Hepatocyte (in vitro differentiated cells): Measurements from ENCODE around the gene WNT5B. TPM values are rescaled to one million over a fixed set of nuclear protein-coding genes. Genes with fewer than 3 reads are reported as not detected.
"Not testable (repeated sequence)": the region's sequence is repeated elsewhere in the genome, so short reads cannot be mapped to it uniquely, and the experiment has no call there.

Experiments
- DNase-seq: peaks from one replicate; pipeline ENCODE4 v3.0.0-alpha.2; 2016; ENCODE audit warnings: low spot score
- H2AFZ ChIP-seq: fragments of 200-600 bp; sonication (generic); 2 replicates; pipeline ENCODE4 v1.6.0; 2016; ENCODE audit warnings: antibody characterized with exemption, mild to moderate bottlenecking
- H3K27ac ChIP-seq: fragments of 200-600 bp; sonication (generic); 2 replicates; pipeline ENCODE4 v1.5.1; 2016; ENCODE audit warnings: mild to moderate bottlenecking
- H3K27me3 ChIP-seq: fragments of 200-600 bp; sonication (generic); 2 replicates; pipeline ENCODE4 v1.6.1; 2016
- H3K36me3 ChIP-seq: fragments of 200-600 bp; sonication (generic); replicated peaks from 2 replicates; pipeline ENCODE4 v1.5.1; 2016; ENCODE audit warnings: low read depth; ENCODE audit not compliant: insufficient read depth
- H3K4me1 ChIP-seq: fragments of 200-600 bp; sonication (generic); 2 replicates; pipeline ENCODE4 v1.5.1; 2016; ENCODE audit warnings: mild to moderate bottlenecking, moderate library complexity; ENCODE audit not compliant: insufficient read depth
- H3K4me2 ChIP-seq: fragments of 200-600 bp; sonication (generic); 2 replicates; pipeline ENCODE4 v1.6.0; 2016
- H3K4me3 ChIP-seq: fragments of 200-600 bp; sonication (generic); 2 replicates; pipeline ENCODE4 v1.5.1; 2016; ENCODE audit warnings: mild to moderate bottlenecking
- H3K79me2 ChIP-seq: fragments of 200-600 bp; sonication (generic); 2 replicates; pipeline ENCODE4 v1.6.0; 2017; ENCODE audit warnings: mild to moderate bottlenecking
- H3K9me2 ChIP-seq: fragments of 200-600 bp; sonication (generic); replicated peaks from 2 replicates; pipeline ENCODE4 v1.6.0; 2017; ENCODE audit warnings: mild to moderate bottlenecking; ENCODE audit not compliant: insufficient read depth
- H3K9me3 ChIP-seq: fragments of 200-600 bp; sonication (generic); 2 replicates; pipeline ENCODE4 v1.5.1; 2016; ENCODE audit warnings: low read depth, mild to moderate bottlenecking
- H4K20me1 ChIP-seq: fragments of 200-600 bp; sonication (generic); 2 replicates; pipeline ENCODE4 v1.6.0; 2016; ENCODE audit warnings: mild to moderate bottlenecking; ENCODE audit not compliant: insufficient read depth, poor library complexity, severe bottlenecking
- CTCF ChIP-seq: fragments of 200-600 bp; sonication (generic); IDR thresholded peaks from 2 replicates; pipeline ENCODE4 v1.5.1; 2016; ENCODE audit warnings: antibody characterized with exemption, mild to moderate bottlenecking; ENCODE audit not compliant: poor library complexity
- EZH2 ChIP-seq: fragments of 200-600 bp; sonication (generic); IDR thresholded peaks from 2 replicates; pipeline ENCODE4 v1.6.1; 2016; ENCODE audit warnings: antibody characterized with exemption, mild to moderate bottlenecking, borderline replicate concordance
- EZH2phosphoT487 ChIP-seq: fragments of 200-600 bp; sonication (generic); IDR thresholded peaks from one replicate; pipeline ENCODE4 v1.6.1; 2018; ENCODE audit warnings: antibody characterized with exemption, mild to moderate bottlenecking, low read depth, moderate library complexity; ENCODE audit not compliant: unreplicated experiment, severe bottlenecking
- WGBS: methylation state at CpG from one replicate; pipeline ENCODE4 v1.1.6; 2016; ENCODE audit warnings: low lambda C conversion rate; ENCODE audit errors: missing lambda C conversion rate; 5-methylcytosine and 5-hydroxymethylcytosine counted together
- polyA plus RNA-seq: library from polyadenylated mRNA; unstranded; fragments of >200 nt; fragmentation: Nextera tagmentation; extraction: Ambion mirVana; gene quantifications from 2 replicates; pipeline ENCODE4 v1.2.1, GENCODE V29; 2016
- total RNA-seq: library from RNA; depleted of rRNA; stranded (reverse); fragments of >200 nt; gene quantifications from 2 replicates; pipeline ENCODE4 v1.2.3, GENCODE V29; 2014

Gene WNT5B
- total and polyA plus RNA-seq, 2 experiments from 2014 or later = 16.6 to 35.3 TPM

GRCh38 chr12:1598757-1599156, 30.3 kb upstream of the WNT5B start:
- Histone ChIP-seq H4K20me1 (peaks cover under 1% of the 10 kb centered on the region), H3K9me2 (no peaks in the 10 kb centered on the region), H3K4me1 (no peaks in the 10 kb centered on the region), H3K4me2 (no peak overlapping the region), H3K79me2 (peaks cover 5% of the 10 kb centered on the region), H3K27me3 (no peaks in the 10 kb centered on the region), H3K36me3 (no peaks in the 10 kb centered on the region), H3K27ac (no peak overlapping the region), H2AFZ (no peak overlapping the region), H3K9me3 (no peaks in the 10 kb centered on the region), H3K4me3 (no peak overlapping the region)
- 98% methylated on average over 3 of the region's 3 CpGs for WGBS
- no peak for DNase-seq
- TF ChIP-seq EZH2phosphoT487 = no peak
- no peak for TF ChIP-seq EZH2
- TF ChIP-seq CTCF = no peak

DNA sequence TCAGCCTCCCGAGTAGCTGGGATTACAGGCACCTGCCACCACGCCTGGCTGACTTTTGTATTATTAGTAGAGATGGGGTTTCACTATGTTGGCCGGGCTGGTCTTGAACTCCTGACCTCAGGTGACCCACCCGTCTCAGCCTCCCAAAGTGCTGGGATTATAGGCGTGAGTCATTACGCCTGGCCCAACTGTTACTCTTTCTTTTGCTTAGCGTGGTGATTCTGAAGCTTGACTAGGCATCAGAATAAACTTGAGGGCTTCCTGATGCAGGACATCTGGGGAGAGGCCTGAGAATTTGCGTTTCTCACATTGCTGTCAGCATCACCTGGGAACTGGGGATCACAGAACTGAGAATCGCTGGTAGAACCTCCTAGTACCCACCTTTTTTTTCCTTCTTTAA, 26.3 kb upstream of the WNT5B start:
- not testable (repeated sequence) for H3K36me3 ChIP-seq, H3K27ac ChIP-seq, H3K79me2 ChIP-seq, H3K4me2 ChIP-seq, H3K27me3 ChIP-seq, H2AFZ ChIP-seq, H3K9me2 ChIP-seq, H3K9me3 ChIP-seq, H3K4me3 ChIP-seq, DNase-seq, H4K20me1 ChIP-seq
- WGBS = 85% methylated on average over 9 of the region's 9 CpGs
- peaks cover 15% of the 10 kb centered on the region for H3K4me1 ChIP-seq

DNA sequence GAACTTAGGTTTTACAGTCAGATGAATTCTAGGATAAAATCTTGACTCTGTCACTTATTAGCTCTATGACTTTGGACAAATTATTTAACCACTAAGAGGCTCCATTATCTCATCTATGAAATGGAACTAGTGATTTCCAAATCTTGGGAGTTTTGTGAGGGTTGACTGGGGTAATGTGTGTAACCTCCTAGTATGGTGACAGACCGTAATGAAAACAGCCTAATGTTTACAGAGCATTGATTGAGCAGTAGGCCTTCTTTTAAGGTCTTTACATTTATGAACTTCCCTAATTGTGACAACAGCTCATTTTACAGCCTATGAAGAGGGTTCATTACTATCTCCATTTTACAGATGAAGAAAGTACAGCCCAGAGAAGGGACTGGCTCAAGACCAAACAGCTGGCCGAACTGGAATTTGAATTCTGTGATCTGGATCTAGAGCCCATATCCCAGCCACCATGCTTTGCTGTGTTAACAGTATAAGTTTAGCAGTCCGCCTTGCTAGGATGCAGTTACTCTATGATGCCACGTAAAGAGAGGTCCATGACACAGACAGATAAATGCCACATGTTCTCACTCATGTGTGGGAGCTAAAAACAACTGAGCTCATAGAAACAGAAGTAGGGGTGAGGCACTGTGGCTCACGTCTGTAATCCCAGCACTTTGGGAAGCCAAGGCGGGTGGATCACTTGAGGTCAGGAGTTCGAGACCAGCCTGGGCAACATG, 25.6 kb upstream of the WNT5B start:
- no peak for TF ChIP-seq CTCF
- no peak for TF ChIP-seq EZH2phosphoT487
- TF ChIP-seq EZH2 = no peak
- H2AFZ ChIP-seq = no peak overlapping the region
- H3K4me1 ChIP-seq = peaks cover 15% of the 10 kb centered on the region
- no peaks in the 10 kb centered on the region for H3K36me3 ChIP-seq
- no peaks in the 10 kb centered on the region for H3K9me3 ChIP-seq
- H3K27me3 ChIP-seq = no peaks in the 10 kb centered on the region
- no peak overlapping the region for H3K27ac ChIP-seq
- no peak for DNase-seq
- H3K79me2 ChIP-seq = no peaks in the 10 kb centered on the region
- H4K20me1 ChIP-seq = no peaks in the 10 kb centered on the region
- no peaks in the 10 kb centered on the region for H3K9me2 ChIP-seq
- H3K4me2 ChIP-seq = no peak overlapping the region
- no peak overlapping the region for H3K4me3 ChIP-seq
- WGBS = 86% methylated on average over 7 of the region's 7 CpGs

DNA sequence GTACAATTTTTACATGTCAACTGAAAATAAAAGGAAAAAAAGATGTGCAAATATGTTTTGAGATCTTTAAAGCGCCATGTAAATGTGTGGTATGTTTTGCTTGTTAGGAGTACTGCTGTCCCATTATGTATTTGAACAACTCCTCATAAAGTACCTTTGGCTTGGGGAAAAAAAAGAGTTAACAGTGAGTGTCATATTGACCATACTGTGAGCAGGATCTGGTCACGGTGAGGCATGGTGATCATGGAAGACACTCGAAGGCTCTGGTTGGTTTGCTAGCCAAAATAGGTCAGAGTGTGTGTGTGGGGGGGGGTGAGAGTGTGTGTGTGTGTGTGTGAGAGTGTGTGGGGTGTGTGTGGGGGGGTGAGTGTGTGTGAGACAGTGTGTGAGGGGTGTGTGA, 24.6 kb upstream of the WNT5B start:
- Histone ChIP-seq H2AFZ (no peak overlapping the region), H3K27me3 (no peaks in the 10 kb centered on the region), H3K27ac (no peak overlapping the region), H4K20me1 (no peaks in the 10 kb centered on the region), H3K9me2 (no peaks in the 10 kb centered on the region), H3K4me2 (no peak overlapping the region), H3K79me2 (no peaks in the 10 kb centered on the region), H3K36me3 (no peaks in the 10 kb centered on the region), H3K4me1 (peaks cover 15% of the 10 kb centered on the region), H3K9me3 (no peaks in the 10 kb centered on the region), H3K4me3 (no peak overlapping the region)
- TF ChIP-seq EZH2phosphoT487 (no peak), EZH2 (no peak), CTCF (no peak)
- no peak for DNase-seq
- WGBS = 76% methylated on average over 3 of the region's 3 CpGs
